GM12801 (cell line): ENCODE results near the gene KCNK17.

ENCODE experiments used
- CTCF ChIP-seq: IDR thresholded peaks from one replicate; pipeline ENCODE4 v1.5.1; 2011; ENCODE audit warnings: control low read depth; ENCODE audit not compliant: insufficient read length; ENCODE audit errors: extremely low read depth

KCNK17 gene

DNA sequence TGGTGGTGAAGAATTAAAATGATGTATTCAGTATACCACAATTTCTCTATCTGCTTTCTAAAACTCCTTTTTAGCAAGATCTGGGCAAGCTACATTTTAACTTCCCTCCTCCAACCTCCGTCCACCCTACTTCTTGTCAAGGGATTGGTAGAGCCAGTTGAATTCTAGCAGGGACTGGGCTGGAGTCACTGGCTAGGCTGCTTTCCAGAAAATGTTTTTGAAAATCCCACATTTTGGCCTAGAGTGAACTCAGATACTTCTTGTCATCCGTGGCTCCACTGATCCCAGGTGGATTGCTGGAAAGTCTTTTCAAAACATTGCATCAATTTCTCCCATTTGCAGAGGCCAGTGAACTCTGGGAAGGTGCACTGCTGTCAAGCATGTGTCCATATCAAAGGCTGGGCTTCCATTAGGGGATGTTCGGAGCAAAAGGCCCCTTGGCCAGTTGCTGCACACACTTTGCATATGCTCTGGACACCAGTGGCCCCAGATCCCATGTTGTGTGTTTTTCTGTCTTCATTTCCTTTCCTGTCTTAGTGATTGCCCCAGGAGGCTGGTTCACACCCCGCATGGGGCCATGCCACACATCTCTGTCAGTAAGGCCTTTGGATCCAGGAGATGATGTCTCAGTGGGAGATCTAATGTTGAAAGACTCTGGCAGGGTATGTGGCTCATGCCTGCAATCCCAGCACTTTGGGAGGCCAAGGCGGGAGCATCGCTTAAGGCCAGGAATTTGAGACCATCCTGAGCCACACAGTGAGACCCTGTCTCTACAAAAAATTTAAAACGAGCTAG, 19.6 kb upstream of the KCNK17 start:
- TF ChIP-seq CTCF: no peak

DNA sequence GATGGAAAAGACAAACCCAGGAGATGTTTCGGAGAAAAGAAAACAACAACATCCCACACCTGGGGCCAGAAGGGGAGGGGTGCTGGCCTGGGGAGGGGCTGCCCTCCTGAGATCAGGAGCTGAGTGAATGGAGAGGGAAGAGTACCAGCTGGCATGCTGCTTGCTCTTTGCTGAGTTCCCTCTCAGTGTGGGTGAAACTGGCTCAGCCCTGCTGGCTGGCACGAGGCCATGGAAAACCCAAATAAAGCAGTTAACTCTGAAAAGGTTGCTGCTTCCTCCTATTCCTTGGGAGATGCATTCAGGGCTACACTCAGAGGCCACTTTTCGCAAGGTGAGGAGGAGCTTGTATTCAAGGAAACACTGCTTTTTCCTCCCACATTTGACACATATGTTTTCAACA, 16.3 kb upstream of the KCNK17 start:
- TF ChIP-seq CTCF: no peak

DNA sequence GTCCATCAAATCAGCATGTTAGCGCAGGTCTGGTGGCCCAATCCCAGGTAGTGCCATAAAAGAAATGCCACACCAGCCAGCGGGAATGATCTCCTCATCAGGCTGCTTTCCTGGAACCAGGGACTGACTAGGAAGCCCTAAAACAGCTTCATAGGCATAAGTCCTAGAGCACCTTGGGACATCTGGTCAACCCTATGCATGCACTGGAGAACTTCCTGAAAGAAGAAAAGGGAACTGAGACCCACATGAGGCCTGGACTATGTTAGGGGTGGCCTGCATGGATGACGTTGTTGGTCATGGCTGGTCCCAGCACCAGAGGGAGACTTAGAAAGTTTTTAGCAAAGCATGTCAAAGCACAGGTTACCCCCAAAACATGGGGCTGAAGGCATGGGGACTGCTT, 15.8 kb upstream of the KCNK17 start:
- no peak for TF ChIP-seq CTCF

DNA sequence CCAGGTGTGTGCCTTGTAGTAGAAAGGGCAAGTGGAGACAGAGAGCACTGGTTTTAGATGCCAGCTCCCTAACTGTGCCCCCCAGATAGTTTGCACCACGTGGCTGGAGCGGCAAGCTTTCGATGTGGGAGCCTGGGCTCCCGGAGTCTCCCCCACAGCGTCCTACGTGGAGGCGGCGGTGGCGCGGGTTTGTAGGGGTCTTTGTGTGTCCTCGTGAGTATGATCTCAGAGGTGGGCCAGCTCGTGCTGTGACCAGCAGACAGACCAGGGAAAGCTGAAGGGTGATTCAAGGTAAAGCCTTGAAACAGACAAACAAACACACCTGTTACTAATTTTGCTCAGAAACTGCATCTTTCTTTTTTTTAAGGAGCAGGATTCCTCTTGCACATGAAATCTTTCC, 13.8 kb upstream of the KCNK17 start:
- TF ChIP-seq CTCF: no peak

DNA sequence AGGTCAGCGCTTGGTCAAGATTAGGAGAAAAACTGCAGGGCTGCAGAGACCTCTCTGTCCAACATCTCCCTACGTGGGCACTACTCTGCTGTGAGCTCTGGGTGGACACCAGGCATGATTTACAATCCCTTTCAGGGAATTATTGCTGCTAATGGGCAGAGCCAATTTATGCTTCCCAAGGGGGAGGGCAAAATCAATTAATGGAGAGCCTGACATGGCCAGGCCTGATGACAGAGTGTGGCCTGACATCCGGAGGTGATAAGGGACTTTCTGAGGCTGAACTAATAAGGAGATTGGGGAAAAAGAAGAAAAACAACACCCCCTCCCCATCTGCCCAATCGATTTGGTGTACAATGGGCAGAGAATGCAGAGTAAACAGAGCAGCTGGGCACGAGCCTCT, 13.3 kb upstream of the KCNK17 start:
- TF ChIP-seq CTCF: no peak

GRCh38 chr6:39322306-39322850, 8.2 kb upstream of the KCNK17 start, which contains the start of gene KCNK16:
TSS of gene KCNK16 (minus strand) at chr6:39322702. CDS start at chr6:39322540, 162 bp downstream.
- no peak for TF ChIP-seq CTCF

GRCh38 chr6:39321761-39322160, 7.5 kb upstream of the KCNK17 start:
- TF ChIP-seq CTCF: no peak
